NB4 (cell line): ENCODE results near the gene ARHGAP24.
A peak's percentile ranks its signal among the peaks of the same experiment; 100 is the strongest.
"Not testable (repeated sequence)": the region's sequence is repeated elsewhere in the genome, so short reads cannot be mapped to it uniquely, and the experiment has no call there.

Experiments used
- DNase-seq: peaks from one replicate; pipeline ENCODE4 v3.0.0; 2010; ENCODE audit warnings: low read depth
- H3K4me3 ChIP-seq: one replicate; pipeline ENCODE4 v1.5.1; 2011; ENCODE audit warnings: mild to moderate bottlenecking, low read depth, low read length, moderate library complexity
- MYC ChIP-seq: IDR thresholded peaks from 2 replicates; pipeline ENCODE4 v1.6.1; 2011; ENCODE audit warnings: low read depth, low read length
- POLR2A ChIP-seq: IDR thresholded peaks from 2 replicates; pipeline ENCODE4 v1.6.1; 2011; ENCODE audit warnings: mild to moderate bottlenecking; ENCODE audit not compliant: insufficient read length; ENCODE audit errors: extremely low read depth
- TF ChIP-seq, protein P1 (sequence below): IDR thresholded peaks from one replicate; pipeline ENCODE4 v1.5.1; 2012; ENCODE audit warnings: low read depth, low read length
- TF ChIP-seq, protein P2 (sequence below): IDR thresholded peaks from 2 replicates; pipeline ENCODE4 v1.6.1; 2011; ENCODE audit warnings: low read depth, low read length

The ARHGAP24 gene

DNA sequence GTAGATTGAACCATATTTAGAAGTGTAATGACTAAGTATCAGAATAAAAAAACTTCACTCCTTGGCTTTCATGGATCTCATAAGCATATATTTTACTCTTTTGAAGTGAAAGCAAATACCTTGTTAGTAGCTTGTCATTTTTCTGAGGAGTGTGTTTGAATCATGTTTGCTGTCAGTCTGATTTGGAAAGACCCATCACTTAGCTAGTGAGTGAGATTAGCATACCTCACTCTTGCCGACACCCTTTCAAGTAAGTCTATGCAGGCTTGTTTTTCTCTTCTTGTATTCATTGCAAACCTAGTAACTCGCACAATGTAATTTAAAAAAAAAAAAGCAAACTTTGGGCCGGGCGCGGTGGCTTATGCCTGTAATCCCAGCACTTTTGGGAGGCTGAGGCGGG, 360.0 kb downstream of the ARHGAP24 start:
- DNase-seq: no peak
- TF ChIP-seq, protein P1, sequence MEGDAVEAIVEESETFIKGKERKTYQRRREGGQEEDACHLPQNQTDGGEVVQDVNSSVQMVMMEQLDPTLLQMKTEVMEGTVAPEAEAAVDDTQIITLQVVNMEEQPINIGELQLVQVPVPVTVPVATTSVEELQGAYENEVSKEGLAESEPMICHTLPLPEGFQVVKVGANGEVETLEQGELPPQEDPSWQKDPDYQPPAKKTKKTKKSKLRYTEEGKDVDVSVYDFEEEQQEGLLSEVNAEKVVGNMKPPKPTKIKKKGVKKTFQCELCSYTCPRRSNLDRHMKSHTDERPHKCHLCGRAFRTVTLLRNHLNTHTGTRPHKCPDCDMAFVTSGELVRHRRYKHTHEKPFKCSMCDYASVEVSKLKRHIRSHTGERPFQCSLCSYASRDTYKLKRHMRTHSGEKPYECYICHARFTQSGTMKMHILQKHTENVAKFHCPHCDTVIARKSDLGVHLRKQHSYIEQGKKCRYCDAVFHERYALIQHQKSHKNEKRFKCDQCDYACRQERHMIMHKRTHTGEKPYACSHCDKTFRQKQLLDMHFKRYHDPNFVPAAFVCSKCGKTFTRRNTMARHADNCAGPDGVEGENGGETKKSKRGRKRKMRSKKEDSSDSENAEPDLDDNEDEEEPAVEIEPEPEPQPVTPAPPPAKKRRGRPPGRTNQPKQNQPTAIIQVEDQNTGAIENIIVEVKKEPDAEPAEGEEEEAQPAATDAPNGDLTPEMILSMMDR: no peak
- no peak for TF ChIP-seq MYC
- TF ChIP-seq POLR2A: no peak
- TF ChIP-seq, protein P2, sequence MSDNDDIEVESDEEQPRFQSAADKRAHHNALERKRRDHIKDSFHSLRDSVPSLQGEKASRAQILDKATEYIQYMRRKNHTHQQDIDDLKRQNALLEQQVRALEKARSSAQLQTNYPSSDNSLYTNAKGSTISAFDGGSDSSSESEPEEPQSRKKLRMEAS: no peak
- H3K4me3 ChIP-seq: no peak overlapping the region

DNA sequence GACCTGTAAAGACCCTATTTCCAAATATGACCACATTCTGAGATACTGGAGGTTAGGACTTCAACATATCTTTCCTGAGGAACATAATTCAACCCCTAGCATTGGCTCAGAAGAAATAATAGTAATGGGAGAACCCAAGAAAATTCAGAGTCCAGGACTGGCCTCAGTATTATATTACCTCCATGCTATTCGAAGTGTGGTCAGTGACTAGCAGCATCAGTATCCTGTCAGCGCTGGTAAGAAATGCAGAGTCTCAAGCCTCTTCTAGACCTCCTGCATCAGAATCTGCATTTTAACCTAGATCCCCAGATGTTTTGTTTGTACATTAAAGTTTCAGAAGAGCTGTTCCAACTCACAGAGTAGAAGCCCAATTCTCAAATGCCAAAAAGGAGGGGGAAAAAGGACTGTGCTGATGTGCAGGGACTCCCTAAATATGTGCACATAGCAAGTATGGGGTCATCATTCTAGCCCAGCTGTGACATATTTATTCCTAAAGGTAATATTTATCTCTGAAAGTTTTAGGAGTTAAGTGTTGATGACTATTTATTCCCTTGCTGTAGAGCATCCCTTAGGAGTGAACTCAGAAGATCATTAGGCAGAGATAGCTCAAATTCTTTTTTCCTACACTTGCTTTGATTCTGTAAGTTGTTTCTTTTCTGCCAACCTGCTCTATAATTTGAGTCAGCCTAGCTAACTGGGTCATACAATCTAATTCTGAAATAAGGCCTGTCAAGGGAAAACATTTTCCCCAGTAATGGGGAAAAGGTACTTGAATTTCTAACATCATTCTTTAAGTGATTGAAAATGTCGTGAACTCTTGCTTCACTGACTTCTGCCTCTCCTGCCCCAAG, 361.9 kb downstream of the ARHGAP24 start:
- DNase-seq: no peak
- TF ChIP-seq, protein P2: no peak
- TF ChIP-seq, protein P1: no peak
- TF ChIP-seq POLR2A (no peak), MYC (no peak)
- H3K4me3 ChIP-seq: no peak overlapping the region

DNA sequence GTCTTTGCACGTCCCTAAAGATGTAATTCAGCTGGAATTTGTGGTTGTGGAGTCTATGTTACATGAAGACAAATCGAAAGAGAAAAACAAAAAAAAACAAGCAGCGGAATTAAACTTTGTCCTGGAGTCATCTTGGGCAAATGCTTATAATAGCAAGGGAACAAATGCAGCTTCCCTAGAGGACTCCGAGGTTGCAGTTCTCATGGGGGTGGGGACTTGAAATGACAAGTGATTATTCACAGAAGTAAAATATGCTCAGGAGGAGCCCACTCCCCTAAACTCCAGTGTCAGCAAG, 362.4 kb downstream of the ARHGAP24 start:
- DNase-seq: no peak
- TF ChIP-seq, protein P1: no peak
- TF ChIP-seq MYC (no peak), POLR2A (no peak)
- TF ChIP-seq, protein P2: no peak
- no peak overlapping the region for H3K4me3 ChIP-seq

DNA sequence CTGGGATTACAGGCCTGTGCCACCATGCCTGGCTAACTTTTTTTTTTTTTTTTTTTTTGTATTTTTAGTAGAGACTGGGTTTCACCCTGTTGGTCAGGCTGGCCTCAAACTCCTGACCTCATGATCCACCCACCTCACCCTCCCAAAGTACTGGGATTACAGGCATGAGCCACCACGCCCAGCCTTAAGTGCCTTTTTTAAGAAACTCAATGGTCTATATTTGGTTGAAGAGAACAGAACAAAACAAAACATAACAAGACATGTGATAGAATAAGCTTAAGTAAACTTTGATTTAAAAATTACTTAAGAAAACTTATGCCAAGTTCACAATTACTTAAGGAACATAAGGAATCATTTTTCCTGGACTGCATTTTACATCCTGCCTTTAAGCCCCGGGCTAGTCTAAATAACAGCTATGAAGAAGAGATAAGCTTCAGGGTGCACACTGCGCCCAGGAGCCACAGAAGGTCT, 365.1 kb downstream of the ARHGAP24 start:
- not testable (repeated sequence) for H3K4me3 ChIP-seq, DNase-seq

DNA sequence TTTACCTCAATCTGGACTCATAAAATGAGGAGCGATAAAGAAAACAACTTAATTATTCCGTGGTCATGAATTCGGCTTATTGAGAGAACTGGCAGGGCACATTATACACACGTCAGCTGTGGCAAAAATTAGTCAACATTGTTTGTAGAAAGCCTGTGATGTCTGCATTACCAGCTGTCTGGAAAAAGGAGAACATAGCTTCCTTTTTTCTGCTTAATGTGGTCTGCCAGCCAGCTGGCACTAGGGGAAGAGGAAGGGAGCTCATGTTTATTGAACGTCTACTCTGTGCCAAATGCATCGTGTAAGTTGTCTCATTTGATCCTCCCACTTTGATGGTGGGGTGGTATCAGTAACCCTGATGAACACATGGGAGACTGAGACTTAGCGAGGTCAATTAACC, 367.6 kb downstream of the ARHGAP24 start:
- no peak overlapping the region for H3K4me3 ChIP-seq
- TF ChIP-seq MYC: peak; percentile 53; the same call in 1 of the 2 replicates
- TF ChIP-seq, protein P2: peak; percentile 51; the same call in 1 of the 2 replicates
- TF ChIP-seq, protein P1: no peak
- TF ChIP-seq POLR2A: no peak

DNA sequence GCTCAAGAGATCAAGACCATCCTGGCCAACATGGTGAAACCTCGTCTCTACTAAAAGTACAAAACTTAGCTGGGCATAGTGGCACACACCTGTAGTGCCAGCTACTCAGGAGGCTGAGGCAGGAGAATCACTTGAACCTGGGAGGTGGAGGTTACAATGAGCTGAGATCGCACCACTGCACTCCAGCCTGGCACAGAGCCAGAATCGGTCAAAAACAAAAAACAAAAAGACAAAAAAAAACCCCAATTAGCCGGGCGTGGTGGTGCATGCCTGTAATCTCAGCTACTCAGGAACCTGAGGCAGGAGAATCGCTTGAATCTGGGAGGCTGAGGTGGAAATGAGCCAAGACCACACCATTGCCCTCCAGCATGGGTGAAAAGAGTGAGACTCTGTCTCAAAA, 378.8 kb downstream of the ARHGAP24 start:
- DNase-seq, H3K4me3 ChIP-seq: not testable (repeated sequence)

More for the DNA sequence above, 367.6 kb downstream of the ARHGAP24 start:
- peak; percentile 54 for DNase-seq

DNA sequence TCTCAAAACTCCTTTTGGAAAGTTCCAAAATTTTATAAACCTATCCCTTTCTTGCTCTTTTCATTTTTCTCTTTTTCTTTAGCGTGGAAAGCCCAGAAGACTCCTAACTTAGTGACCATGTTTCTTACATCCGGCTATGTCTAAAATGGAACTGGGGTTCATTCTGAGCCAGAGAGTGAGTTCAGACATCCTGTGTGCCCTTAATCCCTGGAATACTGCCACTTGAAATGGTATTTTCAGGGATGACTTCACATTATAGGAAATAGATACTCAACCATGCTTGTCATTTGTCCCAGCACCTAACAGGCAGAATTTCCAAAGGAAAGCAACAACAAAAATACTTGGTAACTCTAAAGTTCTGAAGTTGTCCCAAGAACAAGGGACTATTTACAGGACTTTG, 379.6 kb downstream of the ARHGAP24 start:
- H3K4me3 ChIP-seq: no peak overlapping the region
- TF ChIP-seq, protein P1: no peak
- TF ChIP-seq, protein P2: no peak
- TF ChIP-seq POLR2A (no peak), MYC (no peak)
- no peak for DNase-seq
